Fibroblast of lung (primary cell): ENCODE results near the gene SLC7A5. TPM values are rescaled to one million over a fixed set of nuclear protein-coding genes. Genes with fewer than 3 reads are reported as not detected.
"Not testable (repeated sequence)": the region's sequence is repeated elsewhere in the genome, so short reads cannot be mapped to it uniquely, and the experiment has no call there.

Experiments used
- DNase-seq, 2 donors: peaks; one replicate each; pipeline versions ENCODE4 v3.0.0 to v3.0.0-alpha.2; 2010; ENCODE audit warnings: low read depth in 2 of 2
- H2AFZ ChIP-seq: 2 replicates; pipeline ENCODE4 v1.5.1; 2012; ENCODE audit warnings: low read length, control low read depth, inconsistent platforms
- H3K27ac ChIP-seq: 2 replicates; pipeline ENCODE4 v1.5.1; 2011; ENCODE audit warnings: low read length, control low read depth; ENCODE audit not compliant: insufficient read depth
- H3K27me3 ChIP-seq: 2 replicates; pipeline ENCODE4 v1.5.1; 2011; ENCODE audit warnings: mild to moderate bottlenecking, low read length; ENCODE audit not compliant: control insufficient read depth, insufficient read depth
- H3K36me3 ChIP-seq: 2 replicates; pipeline ENCODE4 v1.5.1; 2011; ENCODE audit warnings: low read length; ENCODE audit not compliant: control insufficient read depth, insufficient read depth
- H3K4me1 ChIP-seq: 2 replicates; pipeline ENCODE4 v1.5.1; 2011; ENCODE audit warnings: low read length; ENCODE audit not compliant: control insufficient read depth, insufficient read depth; ENCODE audit errors: extremely low read depth
- H3K4me2 ChIP-seq: 2 replicates; pipeline ENCODE4 v1.5.1; 2011; ENCODE audit warnings: low read length, control low read depth; ENCODE audit not compliant: insufficient read depth; ENCODE audit errors: extremely low read depth
- H3K4me3 ChIP-seq, 4 experiments: fragments of 200-600 bp in 1 of 4; sonication (generic) in 1 of 4; replicated peaks in 1 of 4; 2 replicates each; pipeline ENCODE4 v1.5.1; 2011 to 2016; ENCODE audit warnings: low read length in 4 of 4, low read depth in 3 of 4, mild to moderate bottlenecking in 3 of 4, control low read depth in 2 of 4, inconsistent platforms in 1 of 4, mixed read lengths in 1 of 4; ENCODE audit not compliant: insufficient read depth in 1 of 4; ENCODE audit errors: control extremely low read depth in 1 of 4
- H3K79me2 ChIP-seq: 2 replicates; pipeline ENCODE4 v1.5.1; 2012; ENCODE audit warnings: mild to moderate bottlenecking, low read length, inconsistent platforms; ENCODE audit not compliant: control insufficient read depth, insufficient read depth
- H3K9ac ChIP-seq: 2 replicates; pipeline ENCODE4 v1.5.1; 2011; ENCODE audit warnings: mild to moderate bottlenecking, low read length, control low read depth; ENCODE audit not compliant: insufficient read depth
- H3K9me3 ChIP-seq: 2 replicates; pipeline ENCODE4 v1.5.1; 2012; ENCODE audit warnings: low read depth, low read length; ENCODE audit not compliant: control insufficient read depth, insufficient read depth
- H4K20me1 ChIP-seq: 2 replicates; pipeline ENCODE4 v1.5.1; 2011; ENCODE audit warnings: low read length; ENCODE audit not compliant: control insufficient read depth, insufficient read depth; ENCODE audit errors: extremely low read depth
- CTCF ChIP-seq, 2 donors: IDR thresholded peaks in 1 of 2; conservative IDR thresholded peaks in 1 of 2; 1 replicate in 1 of 2; 2 replicates in 1 of 2; pipeline ENCODE4 v1.5.1; 2011 to 2012; ENCODE audit warnings: low read length in 2 of 2, control low read depth in 1 of 2, inconsistent platforms in 1 of 2, low read depth in 1 of 2, mild to moderate bottlenecking in 1 of 2
- EZH2 ChIP-seq: IDR thresholded peaks from 2 replicates; pipeline ENCODE4 v1.5.1; 2012; ENCODE audit warnings: low read length, control low read depth, mild to moderate bottlenecking; ENCODE audit errors: missing control alignments
- polyA plus RNA-seq, 2 donors: library from polyadenylated mRNA; depleted of rRNA in 1 of 2; stranded (reverse) in 1 of 2; unstranded in 1 of 2; fragments of >200 nt; gene quantifications; 2 replicates each; pipeline ENCODE4 v1.2.1, GENCODE V29; 2011 to 2012; ENCODE audit warnings: missing spikeins in 1 of 2
- total RNA-seq: library from RNA; depleted of rRNA; stranded (reverse); fragments of >200 nt; gene quantifications from 2 replicates; pipeline ENCODE4 v1.2.1, GENCODE V29; 2014

SLC7A5 gene
- total and polyA plus RNA-seq, 2 donors (not counting 1 experiment from before 2014, with no cell fraction given): 5.2 to 38.3 TPM

DNA sequence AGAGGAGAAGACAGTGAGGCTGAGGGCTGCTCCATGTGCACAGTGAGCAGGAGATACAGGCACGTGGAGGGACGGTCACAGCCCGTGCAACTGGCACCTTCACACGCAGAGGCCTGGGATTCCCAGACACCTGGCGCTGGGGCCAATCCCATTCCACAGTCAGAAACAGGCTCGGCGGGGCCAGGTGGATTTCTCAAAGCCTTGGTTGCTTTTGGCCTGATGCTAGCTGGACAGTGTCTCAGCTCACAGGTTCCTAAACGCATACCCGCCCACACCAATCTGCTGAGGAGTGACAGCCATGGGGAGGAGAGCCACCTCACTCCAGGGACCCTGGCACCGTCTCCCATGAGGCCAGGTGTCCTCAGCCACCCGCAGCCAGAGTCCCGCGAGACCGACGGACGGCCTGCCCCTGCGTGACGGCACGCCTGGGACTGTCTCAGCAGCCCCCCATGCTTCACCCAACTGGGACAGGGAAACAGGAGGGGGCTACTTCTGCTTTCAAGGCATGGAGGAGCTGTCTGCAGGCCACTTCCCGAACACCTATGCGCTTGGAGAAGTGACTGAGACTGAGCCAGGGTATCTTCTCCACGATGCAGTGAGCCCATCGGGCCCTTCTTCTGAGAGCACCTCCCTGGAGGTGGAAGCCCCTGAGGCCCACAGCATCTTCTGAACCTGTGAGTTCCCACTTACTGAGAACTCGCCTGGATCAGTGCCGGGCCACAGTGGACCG is 6.5 kb downstream of the SLC7A5 start:
- H3K4me2 ChIP-seq, H3K27ac ChIP-seq, H2AFZ ChIP-seq, H4K20me1 ChIP-seq, H3K27me3 ChIP-seq, H3K9me3 ChIP-seq, DNase-seq, H3K4me1 ChIP-seq, H3K4me3 ChIP-seq, H3K79me2 ChIP-seq, H3K9ac ChIP-seq, H3K36me3 ChIP-seq: not testable (repeated sequence)

DNA sequence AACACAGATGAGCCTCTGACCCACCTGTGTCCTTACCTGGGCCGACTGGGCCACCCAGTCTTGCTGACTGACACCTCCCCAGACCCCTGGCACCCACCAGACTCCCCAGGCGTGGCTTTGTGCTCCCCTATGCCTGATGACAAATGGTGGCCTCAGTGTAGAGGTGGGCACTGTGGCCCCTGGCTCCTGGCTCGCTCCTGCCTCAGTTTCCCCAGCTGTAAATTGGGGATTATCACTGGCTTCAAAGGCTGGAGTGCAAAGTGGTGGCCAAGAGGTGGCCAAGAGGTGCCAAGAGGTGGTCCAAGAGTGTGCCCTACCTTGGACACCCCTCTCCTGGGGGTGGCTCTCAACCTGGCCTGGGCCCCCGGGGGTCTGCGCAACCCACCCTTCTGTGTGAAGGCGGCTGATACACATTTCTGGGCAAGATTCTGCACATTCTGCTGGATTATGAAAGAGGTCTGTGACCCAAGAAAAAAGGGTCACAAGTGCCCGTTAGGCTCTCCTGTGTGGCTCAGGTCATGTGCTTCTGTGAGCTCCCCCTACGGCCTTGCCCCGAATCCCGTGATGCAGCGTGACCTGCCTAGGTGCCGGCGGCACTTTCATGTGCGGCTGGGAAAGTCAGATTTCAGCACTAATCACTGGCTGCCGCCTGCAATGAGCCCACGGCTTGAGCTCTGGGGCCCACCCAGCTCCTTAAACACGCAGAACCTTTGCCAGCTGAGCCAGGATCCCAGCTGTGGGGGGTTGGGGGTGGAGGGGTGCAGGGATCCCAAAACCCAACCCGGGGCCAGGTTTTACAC is 7.8 kb downstream of the SLC7A5 start:
- H3K27ac ChIP-seq: not testable (repeated sequence)

GRCh38 chr16:87860553-87861299 is 8.6 kb downstream of the SLC7A5 start:
- Histone ChIP-seq H3K27ac (no peak overlapping the region), H3K27me3 (no peaks in the 10 kb centered on the region), H3K9me3 (no peaks in the 10 kb centered on the region), H3K4me3 (no peak overlapping the region), H3K9ac (no peak overlapping the region), H3K79me2 (no peaks in the 10 kb centered on the region), H3K4me1 (peaks cover 3% of the 10 kb centered on the region), H4K20me1 (no peaks in the 10 kb centered on the region), H3K4me2 (no peak overlapping the region), H2AFZ (no peak overlapping the region), H3K36me3 (no peaks in the 10 kb centered on the region)
- TF ChIP-seq CTCF (conservative IDR thresholded peaks at IDR 0.05 in 1 of 2, IDR thresholded peaks at IDR 0.05 in 1 of 2; ENCODE audit: low read depth in 1 of 2, low read length in 2 of 2): no peak
- no peak for TF ChIP-seq EZH2
- peak; percentile 78 to 81 for DNase-seq

More for the DNA sequence above, 7.8 kb downstream of the SLC7A5 start:
- not testable (repeated sequence) for DNase-seq, H2AFZ ChIP-seq, H3K36me3 ChIP-seq, H3K9ac ChIP-seq, H3K4me2 ChIP-seq, H4K20me1 ChIP-seq, H3K4me1 ChIP-seq, H3K9me3 ChIP-seq, H3K4me3 ChIP-seq, H3K27me3 ChIP-seq, H3K79me2 ChIP-seq

- H3K27me3 ChIP-seq, H2AFZ ChIP-seq, H4K20me1 ChIP-seq, H3K9ac ChIP-seq, H3K4me2 ChIP-seq, H3K36me3 ChIP-seq, H3K79me2 ChIP-seq, H3K4me1 ChIP-seq, H3K27ac ChIP-seq, H3K4me3 ChIP-seq, DNase-seq, H3K9me3 ChIP-seq: not testable (repeated sequence)
Observed at GRCh38 chr16:87858151-87858993, 10.9 kb downstream of the SLC7A5 start.
